Tibial artery (tissue), 4 donors: ENCODE results near the gene SLC45A1.
"Not testable (repeated sequence)": the region's sequence is repeated elsewhere in the genome, so short reads cannot be mapped to it uniquely, and the experiment has no call there.

Experiments used
- DNase-seq, 2 donors: peaks; one replicate each; pipeline ENCODE4 v3.0.0-alpha.2; 2019
- H3K27ac ChIP-seq, 2 donors: fragments of 200-600 bp; sonication (generic) in 1 of 2; 1 replicate in 1 of 2; 2 replicates in 1 of 2; pipeline ENCODE4 v1.5.1; 2018 to 2019; ENCODE audit warnings: mild to moderate bottlenecking in 1 of 2
- H3K27me3 ChIP-seq, 2 donors: fragments of 200-600 bp; sonication (generic) in 1 of 2; one replicate each; pipeline versions ENCODE4 v1.5.1 to v1.6.0; 2016 to 2019
- H3K36me3 ChIP-seq, 3 donors: fragments of 200-600 bp; sonication (generic) in 2 of 3; one replicate each; pipeline ENCODE4 v1.5.1; 2016 to 2019; ENCODE audit warnings: mild to moderate bottlenecking in 2 of 3
- H3K4me1 ChIP-seq, 4 donors: fragments of 200-600 bp; sonication (generic) in 2 of 4; 1 replicate in 3 of 4; 2 replicates in 1 of 4; pipeline ENCODE4 v1.5.1; 2016 to 2019
- H3K4me3 ChIP-seq, 2 donors: fragments of 200-600 bp; sonication (generic) in 1 of 2; 1 replicate in 1 of 2; 2 replicates in 1 of 2; pipeline ENCODE4 v1.5.1; 2018 to 2019; ENCODE audit warnings: mild to moderate bottlenecking in 2 of 2
- H3K9me3 ChIP-seq, 3 donors: fragments of 200-600 bp; sonication (generic) in 1 of 3; one replicate each; pipeline ENCODE4 v1.5.1; 2016 to 2019
- intact Hi-C: fragments of 100-400 bp; cut with DNase I; formaldehyde crosslinking; loops from one replicate; pipeline ENCODE4 v1.15.0; 2023; ENCODE audit warnings: low total_unique reads
- TF ChIP-seq, protein P1 (sequence below), 2 experiments: fragments of 200-600 bp in 1 of 2; fragments of 450-650 bp in 1 of 2; IDR thresholded peaks; one replicate each; pipeline ENCODE4 v1.5.1; 2017 to 2019; ENCODE audit warnings: antibody characterized with exemption in 2 of 2, mild to moderate bottlenecking in 1 of 2, moderate library complexity in 1 of 2

Gene SLC45A1

DNA sequence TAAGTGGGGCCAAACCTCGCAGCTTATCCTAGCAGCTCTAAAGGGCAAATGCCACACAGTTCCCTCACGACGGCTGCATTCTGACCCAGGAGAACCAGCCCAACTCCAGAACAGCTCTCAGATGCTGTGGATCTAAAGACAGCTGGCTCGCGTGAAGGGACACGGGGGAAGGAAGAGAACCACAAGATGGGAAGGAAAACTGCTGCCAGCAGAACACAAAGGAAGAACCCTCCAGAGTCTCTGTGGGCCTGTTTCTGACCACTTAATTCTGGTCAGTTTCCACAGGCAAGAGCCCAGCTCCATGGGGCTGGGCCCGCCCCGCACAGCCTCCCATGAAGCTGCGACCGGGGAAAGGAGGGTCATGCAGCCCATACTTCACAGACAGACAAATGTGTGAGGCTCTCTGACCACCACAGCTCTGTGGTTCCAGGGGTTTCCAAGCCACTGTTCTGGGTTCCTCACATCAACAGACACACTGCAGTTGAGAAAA, 61.1 kb downstream of the SLC45A1 start:
- no peaks in the 10 kb centered on the region for H3K27me3 ChIP-seq
- H3K36me3 ChIP-seq: peaks cover 0 to 13% (median 0%) of the 10 kb centered on the region in 3 donors
- peak in 1 of 2 donors; percentile 20 for DNase-seq
- peak overlapping the region; percentile 30 to 56 for H3K27ac ChIP-seq
- TF ChIP-seq, protein P1, sequence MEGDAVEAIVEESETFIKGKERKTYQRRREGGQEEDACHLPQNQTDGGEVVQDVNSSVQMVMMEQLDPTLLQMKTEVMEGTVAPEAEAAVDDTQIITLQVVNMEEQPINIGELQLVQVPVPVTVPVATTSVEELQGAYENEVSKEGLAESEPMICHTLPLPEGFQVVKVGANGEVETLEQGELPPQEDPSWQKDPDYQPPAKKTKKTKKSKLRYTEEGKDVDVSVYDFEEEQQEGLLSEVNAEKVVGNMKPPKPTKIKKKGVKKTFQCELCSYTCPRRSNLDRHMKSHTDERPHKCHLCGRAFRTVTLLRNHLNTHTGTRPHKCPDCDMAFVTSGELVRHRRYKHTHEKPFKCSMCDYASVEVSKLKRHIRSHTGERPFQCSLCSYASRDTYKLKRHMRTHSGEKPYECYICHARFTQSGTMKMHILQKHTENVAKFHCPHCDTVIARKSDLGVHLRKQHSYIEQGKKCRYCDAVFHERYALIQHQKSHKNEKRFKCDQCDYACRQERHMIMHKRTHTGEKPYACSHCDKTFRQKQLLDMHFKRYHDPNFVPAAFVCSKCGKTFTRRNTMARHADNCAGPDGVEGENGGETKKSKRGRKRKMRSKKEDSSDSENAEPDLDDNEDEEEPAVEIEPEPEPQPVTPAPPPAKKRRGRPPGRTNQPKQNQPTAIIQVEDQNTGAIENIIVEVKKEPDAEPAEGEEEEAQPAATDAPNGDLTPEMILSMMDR (IDR thresholded peaks at IDR 0.05): no peak
- intact Hi-C loops: no loop called here
- H3K4me3 ChIP-seq: no peak overlapping the region
- peaks cover 0 to 83% (median 62%) of the 10 kb centered on the region in 4 donors for H3K4me1 ChIP-seq
- H3K9me3 ChIP-seq: no peaks in the 10 kb centered on the region

DNA sequence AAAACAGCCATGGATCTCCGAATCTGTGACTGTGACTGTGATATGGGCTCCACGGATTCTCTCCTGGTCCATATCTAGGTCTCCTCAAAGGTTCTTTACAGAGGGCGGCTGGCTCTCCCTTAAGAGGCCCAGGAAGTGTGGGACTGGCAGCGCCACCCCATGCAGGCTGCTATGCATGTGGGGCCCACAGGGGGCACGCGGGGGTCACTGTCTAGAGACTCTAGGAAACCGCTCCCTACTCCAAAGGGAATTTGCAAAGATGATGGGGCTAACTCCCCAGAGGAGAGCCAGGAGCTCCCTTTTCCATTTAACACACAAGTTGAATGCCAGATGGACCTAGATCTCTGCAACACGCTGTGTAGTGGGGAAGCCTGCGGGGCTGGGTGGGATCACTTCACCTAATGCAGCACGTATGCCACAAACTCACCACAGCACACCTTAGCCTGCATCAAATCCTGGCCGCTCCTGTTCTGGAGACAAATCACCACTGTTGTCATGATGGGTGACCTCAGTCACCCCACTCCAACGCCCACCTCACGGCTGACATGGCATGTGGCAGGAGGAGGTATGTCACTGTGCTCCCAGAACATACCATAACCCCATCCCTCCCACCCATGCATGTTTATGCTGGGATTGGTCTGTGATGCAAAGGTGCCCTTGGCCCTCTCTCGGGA, 61.7 kb downstream of the SLC45A1 start:
- H3K27ac ChIP-seq: peak overlapping the region; percentile 30 to 56
- TF ChIP-seq, protein P1 (IDR thresholded peaks at IDR 0.05): no peak
- peaks cover 0 to 83% (median 60%) of the 10 kb centered on the region in 4 donors for H3K4me1 ChIP-seq

DNA sequence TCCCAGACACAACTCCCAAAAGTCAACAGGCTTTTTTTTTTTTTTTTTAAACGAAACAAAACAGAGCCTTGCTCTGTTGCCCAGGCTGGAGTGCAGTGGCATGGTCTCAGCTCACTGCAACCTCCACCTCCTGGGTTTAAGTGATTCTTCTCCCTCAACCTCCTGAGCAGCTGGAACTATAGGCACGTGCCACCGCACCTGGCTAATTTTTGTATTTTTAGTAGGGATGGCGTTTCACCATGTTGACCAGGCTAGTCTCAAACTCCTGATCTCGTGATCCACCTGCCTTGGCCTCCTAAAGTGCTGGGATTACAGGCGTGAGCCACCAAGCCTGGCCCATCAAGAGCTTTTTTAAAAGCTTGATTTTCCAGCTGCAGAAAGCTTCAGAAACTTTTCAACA, 62.4 kb downstream of the SLC45A1 start:
- H3K9me3 ChIP-seq, H3K4me3 ChIP-seq, H3K27me3 ChIP-seq, intact Hi-C loops: not testable (repeated sequence)
- Histone ChIP-seq H3K4me1 (peaks cover 0 to 83% (median 64%) of the 10 kb centered on the region in 4 donors), H3K36me3 (peaks cover 0 to 13% (median 0%) of the 10 kb centered on the region in 3 donors), H3K27ac (peak overlapping the region; percentile 8 to 56)
- peak in 1 of 2 donors; percentile 27 for DNase-seq

More for the DNA sequence above, 61.7 kb downstream of the SLC45A1 start:
- H3K9me3 ChIP-seq: no peaks in the 10 kb centered on the region
- intact Hi-C loops: no loop called here
- peaks cover 0 to 13% (median 0%) of the 10 kb centered on the region in 3 donors for H3K36me3 ChIP-seq
- DNase-seq: peak in 1 of 2 donors; percentile 55
- no peak overlapping the region for H3K4me3 ChIP-seq
- H3K27me3 ChIP-seq: no peaks in the 10 kb centered on the region

DNA sequence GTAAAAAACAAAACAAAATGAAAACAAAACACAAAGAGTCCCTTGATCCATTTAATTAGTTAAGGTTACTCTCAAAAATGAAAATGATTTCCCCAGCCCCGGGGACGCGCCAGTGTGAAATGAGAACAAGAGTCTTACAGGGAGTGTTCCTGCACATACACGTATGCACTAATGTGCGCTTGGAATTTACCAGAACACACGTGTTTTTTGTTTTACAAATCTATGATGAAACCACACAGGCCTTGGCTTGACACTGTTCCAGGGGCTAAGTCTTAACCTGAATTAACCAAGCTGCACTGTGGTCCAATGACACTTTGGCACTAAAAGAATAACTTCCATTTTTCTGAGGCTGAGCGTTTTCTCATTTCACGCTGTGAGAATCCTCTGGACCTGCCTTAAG, 63.7 kb downstream of the SLC45A1 start:
- intact Hi-C loops: no loop called here
- H3K27ac ChIP-seq: no peak overlapping the region
- no peak overlapping the region for H3K4me3 ChIP-seq
- H3K4me1 ChIP-seq: peaks cover 0 to 92% (median 68%) of the 10 kb centered on the region in 4 donors
- peaks cover 0 to 13% (median 0%) of the 10 kb centered on the region in 3 donors for H3K36me3 ChIP-seq
- TF ChIP-seq, protein P1 (IDR thresholded peaks at IDR 0.05): no peak
- H3K9me3 ChIP-seq: no peaks in the 10 kb centered on the region
- peak in 1 of 2 donors; percentile 20 for DNase-seq
- H3K27me3 ChIP-seq: no peaks in the 10 kb centered on the region

DNA sequence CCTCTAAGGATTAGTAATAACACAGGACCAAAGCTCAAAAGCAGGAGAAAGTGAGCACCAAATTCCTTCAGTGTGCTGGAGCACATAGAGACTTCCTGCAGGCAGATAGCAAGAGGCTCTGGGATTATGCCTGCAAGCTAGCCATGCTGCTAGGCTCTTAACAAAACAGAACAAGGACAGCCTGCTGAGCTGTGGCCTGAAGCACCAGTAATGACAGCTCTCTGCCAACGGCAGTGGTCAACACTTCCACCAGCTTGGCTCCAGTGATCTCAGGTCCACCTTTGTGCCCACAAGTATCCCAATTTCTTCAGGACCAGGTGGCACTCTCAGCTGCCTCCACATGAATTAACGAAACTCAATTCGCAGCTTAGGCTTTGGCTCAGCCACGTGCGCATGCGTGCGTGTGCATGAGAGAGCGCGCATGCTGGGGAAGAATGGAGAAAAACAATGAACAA, 64.2 kb downstream of the SLC45A1 start:
- peak in 1 of 2 donors; percentile 55 for DNase-seq
- peaks cover 0 to 95% (median 68%) of the 10 kb centered on the region in 4 donors for H3K4me1 ChIP-seq

More for the DNA sequence above, 64.2 kb downstream of the SLC45A1 start:
- Histone ChIP-seq H3K27me3 (no peaks in the 10 kb centered on the region), H3K9me3 (no peaks in the 10 kb centered on the region), H3K4me3 (no peak overlapping the region), H3K36me3 (peaks cover 0 to 13% (median 0%) of the 10 kb centered on the region in 3 donors), H3K27ac (no peak overlapping the region)
- TF ChIP-seq, protein P1 (IDR thresholded peaks at IDR 0.05): no peak
- intact Hi-C loops: no loop called here
